PC-3 (cell line): ENCODE measurements around the gene DEK. TPM values are rescaled to one million over a fixed set of nuclear protein-coding genes. Genes with fewer than 3 reads are reported as not detected.

Experiments
- ATAC-seq: fragments of 200-7000 bp; cut with Tn5 transposase; 2 replicates; pipeline ENCODE4 v1.9.1; 2020; ENCODE audit warnings: mild to moderate bottlenecking, moderate library complexity
- BruUV-seq: library from RNA; stranded (reverse); fragments of 400-500 nt; replicated peaks from 2 replicates; lab custom pipeline; 2021; lab: Mats Ljungman, UMichigan
- CTCF ChIA-PET: fragments of 300-600 bp; sonication (Branson Sonifier 250); formaldehyde crosslinking; loops from one replicate; lab custom pipeline; 2022; ENCODE audit warnings: antibody characterized with exemption; lab: Charles Lee
- POLR2A ChIA-PET: fragments of 300-600 bp; sonication (Branson Sonifier 250); formaldehyde crosslinking; loops from one replicate; lab custom pipeline; 2022; ENCODE audit warnings: antibody characterized with exemption; ENCODE audit not compliant: unreplicated experiment; lab: Charles Lee
- DNase-seq: peaks from one replicate; pipeline ENCODE4 v3.0.0-alpha.2; 2015
- H2AFZ ChIP-seq: fragments of 300-600 bp; sonication (generic); 2 replicates; pipeline ENCODE4 v1.6.0; 2016; ENCODE audit warnings: antibody characterized with exemption, low read length
- H3F3A ChIP-seq: fragments of 300-600 bp; sonication (generic); one replicate; pipeline ENCODE4 v1.6.0; 2017; ENCODE audit warnings: antibody characterized with exemption, low read length, control low read depth, mild to moderate bottlenecking; ENCODE audit not compliant: unreplicated experiment
- H3K27ac ChIP-seq: fragments of 300-600 bp; sonication (generic); 2 replicates; pipeline ENCODE4 v1.5.1; 2016; ENCODE audit warnings: mild to moderate bottlenecking, low read length
- H3K27me3 ChIP-seq: fragments of 300-600 bp; sonication (generic); 2 replicates; pipeline ENCODE4 v1.6.1; 2016; ENCODE audit warnings: low read length, mixed read lengths
- H3K36me3 ChIP-seq: fragments of 300-600 bp; sonication (generic); 2 replicates; pipeline ENCODE4 v1.6.1; 2016; ENCODE audit warnings: low read depth, mixed run types, low read length, mixed read lengths
- H3K4me1 ChIP-seq: fragments of 300-600 bp; sonication (generic); 2 replicates; pipeline ENCODE4 v1.5.1; 2016; ENCODE audit warnings: low read length; ENCODE audit not compliant: insufficient read depth
- H3K4me2 ChIP-seq: fragments of 300-600 bp; sonication (generic); 2 replicates; pipeline ENCODE4 v1.6.0; 2016; ENCODE audit warnings: low read length
- H3K4me3 ChIP-seq: fragments of 300-600 bp; sonication (generic); 2 replicates; pipeline ENCODE4 v1.5.1; 2016; ENCODE audit warnings: mild to moderate bottlenecking, low read length, mixed read lengths
- H3K79me2 ChIP-seq: fragments of 300-600 bp; sonication (generic); 2 replicates; pipeline ENCODE4 v1.6.1; 2017; ENCODE audit warnings: low read length, mixed read lengths
- H3K9ac ChIP-seq: fragments of 300-600 bp; sonication (generic); 2 replicates; pipeline ENCODE4 v1.6.0; 2016; ENCODE audit warnings: mild to moderate bottlenecking, low read length
- H3K9me2 ChIP-seq: fragments of 300-600 bp; sonication (generic); replicated peaks from 2 replicates; pipeline ENCODE4 v1.6.1; 2016; ENCODE audit warnings: mixed run types, low read length, mixed read lengths
- H3K9me3 ChIP-seq: fragments of 300-600 bp; sonication (generic); 2 replicates; pipeline ENCODE4 v1.6.1; 2016; ENCODE audit warnings: low read length, mixed read lengths
- H4K20me1 ChIP-seq: fragments of 300-600 bp; sonication (generic); 2 replicates; pipeline ENCODE4 v1.6.1; 2016; ENCODE audit warnings: low read length, mixed read lengths
- EZH2 ChIP-seq: fragments of 300-600 bp; sonication (generic); IDR thresholded peaks from one replicate; pipeline ENCODE4 v1.6.1; 2017; ENCODE audit warnings: antibody characterized with exemption, mild to moderate bottlenecking, low read length; ENCODE audit not compliant: unreplicated experiment
- EZH2phosphoT487 ChIP-seq: fragments of 300-600 bp; sonication (generic); IDR thresholded peaks from 2 replicates; pipeline ENCODE4 v1.6.1; 2018; ENCODE audit warnings: mild to moderate bottlenecking, antibody characterized with exemption, low read length, borderline replicate concordance
- intact Hi-C: fragments of 100-400 bp; cut with micrococcal nuclease; formaldehyde crosslinking; loops from 2 replicates; pipeline ENCODE4 v1.9.0; 2023
- total RNA-seq: library from RNA; depleted of rRNA; stranded (reverse); fragments of >200 nt; gene quantifications from 2 replicates; pipeline ENCODE4 v1.2.3, GENCODE V29; 2014
- TF ChIP-seq, protein P1 (sequence below): fragments of 300-600 bp; sonication (generic); conservative IDR thresholded peaks from 2 replicates; pipeline ENCODE4 v1.5.1; 2017; ENCODE audit warnings: antibody characterized with exemption, low read depth, mild to moderate bottlenecking, low read length

The DEK gene
- total RNA-seq, 1 experiment from 2014 or later, result 155 TPM

DNA sequence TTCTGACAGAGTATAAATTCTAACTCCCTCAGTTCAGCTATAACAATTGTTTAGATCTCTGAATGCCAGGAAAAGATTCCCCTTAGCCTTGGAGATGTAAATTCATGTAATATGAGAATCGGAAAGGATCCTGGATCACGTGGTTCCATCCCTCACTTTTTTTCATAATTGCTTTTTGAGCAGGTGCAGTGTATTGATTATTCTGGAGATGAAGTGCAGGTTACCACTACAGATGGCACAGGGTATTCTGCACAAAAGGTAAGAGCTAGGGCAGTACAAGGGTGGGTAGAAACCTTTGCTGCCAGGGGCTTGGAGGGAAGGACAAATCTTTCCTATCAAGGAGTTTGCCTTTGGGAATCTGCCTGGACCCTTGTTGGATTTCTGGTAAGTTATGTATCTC lies 56.4 kb downstream of the DEK start:
- H3K9me3 ChIP-seq, result no peaks in the 10 kb centered on the region
- no peaks in the 10 kb centered on the region for H3F3A ChIP-seq
- no peak for TF ChIP-seq EZH2
- TF ChIP-seq, protein P1, sequence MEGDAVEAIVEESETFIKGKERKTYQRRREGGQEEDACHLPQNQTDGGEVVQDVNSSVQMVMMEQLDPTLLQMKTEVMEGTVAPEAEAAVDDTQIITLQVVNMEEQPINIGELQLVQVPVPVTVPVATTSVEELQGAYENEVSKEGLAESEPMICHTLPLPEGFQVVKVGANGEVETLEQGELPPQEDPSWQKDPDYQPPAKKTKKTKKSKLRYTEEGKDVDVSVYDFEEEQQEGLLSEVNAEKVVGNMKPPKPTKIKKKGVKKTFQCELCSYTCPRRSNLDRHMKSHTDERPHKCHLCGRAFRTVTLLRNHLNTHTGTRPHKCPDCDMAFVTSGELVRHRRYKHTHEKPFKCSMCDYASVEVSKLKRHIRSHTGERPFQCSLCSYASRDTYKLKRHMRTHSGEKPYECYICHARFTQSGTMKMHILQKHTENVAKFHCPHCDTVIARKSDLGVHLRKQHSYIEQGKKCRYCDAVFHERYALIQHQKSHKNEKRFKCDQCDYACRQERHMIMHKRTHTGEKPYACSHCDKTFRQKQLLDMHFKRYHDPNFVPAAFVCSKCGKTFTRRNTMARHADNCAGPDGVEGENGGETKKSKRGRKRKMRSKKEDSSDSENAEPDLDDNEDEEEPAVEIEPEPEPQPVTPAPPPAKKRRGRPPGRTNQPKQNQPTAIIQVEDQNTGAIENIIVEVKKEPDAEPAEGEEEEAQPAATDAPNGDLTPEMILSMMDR, result no peak
- TF ChIP-seq EZH2phosphoT487, result no peak
- ChIA-PET POLR2A (no interaction called here), CTCF (no interaction called here)
- BruUV-seq, result no TSS peak
- H3K9ac ChIP-seq, result no peak overlapping the region
- no peak overlapping the region for H3K4me3 ChIP-seq
- no peak overlapping the region for H3K4me2 ChIP-seq
- H3K27me3 ChIP-seq, result no peaks in the 10 kb centered on the region
- intact Hi-C loops, result no loop called here
- no peaks in the 10 kb centered on the region for H4K20me1 ChIP-seq
- H3K9me2 ChIP-seq, result no peaks in the 10 kb centered on the region
- H3K4me1 ChIP-seq, result no peaks in the 10 kb centered on the region
- H3K36me3 ChIP-seq, result no peaks in the 10 kb centered on the region
- no peaks in the 10 kb centered on the region for H3K79me2 ChIP-seq
- ATAC-seq, result no peak
- no peak overlapping the region for H3K27ac ChIP-seq
- no peak overlapping the region for H2AFZ ChIP-seq
- no peak for DNase-seq

DNA sequence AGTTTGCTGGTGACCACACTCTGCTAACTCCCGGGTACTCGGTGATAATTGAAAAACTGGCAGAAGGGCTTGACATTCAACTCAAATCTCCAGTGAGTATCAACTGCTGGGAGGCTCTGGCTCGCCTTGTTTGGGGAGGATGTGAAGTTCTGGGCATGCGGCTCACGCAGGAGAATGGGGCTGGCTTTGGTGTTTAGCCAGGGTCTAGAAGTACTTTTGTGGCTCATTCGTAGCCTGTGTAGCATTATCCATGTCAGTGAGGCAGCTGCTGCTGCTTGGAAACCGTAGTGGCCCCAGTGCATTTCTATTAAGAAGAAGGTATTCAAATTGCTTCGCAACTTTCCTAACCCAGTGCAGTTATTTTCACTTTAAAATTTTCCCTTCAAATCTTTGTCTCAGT lies 56.9 kb downstream of the DEK start:
- no peak overlapping the region for H3K4me2 ChIP-seq
- H3K27ac ChIP-seq, result no peak overlapping the region
- TF ChIP-seq EZH2phosphoT487 (no peak), EZH2 (no peak)
- TF ChIP-seq, protein P1, result no peak
- POLR2A ChIA-PET, result no interaction called here
- H2AFZ ChIP-seq, result no peak overlapping the region
- intact Hi-C loops, result no loop called here
- H3K4me3 ChIP-seq, result no peak overlapping the region
- H3K9ac ChIP-seq, result no peak overlapping the region
- H3K36me3 ChIP-seq, result no peaks in the 10 kb centered on the region; the same call in 1 of the 2 replicates
- H3K9me2 ChIP-seq, result no peaks in the 10 kb centered on the region
- no peak for DNase-seq
- BruUV-seq, result no TSS peak
- no peaks in the 10 kb centered on the region for H3K79me2 ChIP-seq
- no peaks in the 10 kb centered on the region for H3K9me3 ChIP-seq
- ATAC-seq, result no peak
- H4K20me1 ChIP-seq, result no peaks in the 10 kb centered on the region
- no peaks in the 10 kb centered on the region for H3K4me1 ChIP-seq
- H3F3A ChIP-seq, result no peaks in the 10 kb centered on the region
- no peaks in the 10 kb centered on the region for H3K27me3 ChIP-seq
- CTCF ChIA-PET, result no interaction called here

DNA sequence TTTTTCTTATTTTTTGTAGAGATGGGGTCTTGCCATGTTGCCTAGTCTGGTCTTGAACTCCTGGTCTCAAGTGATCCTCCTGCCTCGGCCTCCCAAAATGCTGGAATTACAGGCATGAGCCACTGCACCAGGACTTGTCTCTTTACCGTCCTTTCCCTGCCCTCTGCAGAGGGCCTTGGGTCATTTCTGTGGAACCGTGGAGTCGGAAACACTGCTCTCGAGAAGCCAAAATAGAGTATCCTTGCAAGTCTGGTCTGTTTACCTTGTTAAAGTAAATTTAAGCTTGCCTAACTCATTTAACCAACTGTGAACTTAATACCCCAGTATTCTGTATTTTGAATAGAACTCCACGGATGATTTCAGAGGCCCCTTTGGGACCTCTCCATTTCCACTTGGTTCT lies 57.7 kb downstream of the DEK start:
- Histone ChIP-seq H3K4me3 (no peak overlapping the region), H3K9me3 (no peaks in the 10 kb centered on the region), H2AFZ (no peak overlapping the region), H3F3A (no peaks in the 10 kb centered on the region), H3K4me2 (no peak overlapping the region), H3K9me2 (no peaks in the 10 kb centered on the region), H3K27me3 (no peaks in the 10 kb centered on the region), H4K20me1 (no peaks in the 10 kb centered on the region), H3K36me3 (no peaks in the 10 kb centered on the region; the same call in 1 of the 2 replicates), H3K27ac (no peak overlapping the region), H3K9ac (no peak overlapping the region), H3K4me1 (no peaks in the 10 kb centered on the region), H3K79me2 (no peaks in the 10 kb centered on the region)
- intact Hi-C loops, result no loop called here
- no peak for DNase-seq
- ATAC-seq, result no peak
- ChIA-PET CTCF (no interaction called here), POLR2A (no interaction called here)
- TF ChIP-seq, protein P1, result no peak
- no peak for TF ChIP-seq EZH2phosphoT487
- TF ChIP-seq EZH2, result no peak
- BruUV-seq, result no TSS peak
